GM08714 (cell line): Measurements from ENCODE around the gene OR2T11.
"Not testable (repeated sequence)": the region's sequence is repeated elsewhere in the genome, so short reads cannot be mapped to it uniquely, and the experiment has no call there.

Experiments used
- H3K4me3 ChIP-seq: fragments of 200-500 bp; sonication (Bioruptor generic); 2 replicates; pipeline ENCODE4 v1.5.1; 2014; ENCODE audit warnings: mild to moderate bottlenecking, low read length, inconsistent platforms
- ZNF274 ChIP-seq: IDR thresholded peaks from 2 replicates; pipeline ENCODE4 v1.6.1; 2012; ENCODE audit warnings: mild to moderate bottlenecking, low read depth, low read length

OR2T11 gene

GRCh38 chr1:248590055-248590454, 44.8 kb downstream of the OR2T11 start:
- no peak for TF ChIP-seq ZNF274
- no peak overlapping the region for H3K4me3 ChIP-seq

- H3K4me3 ChIP-seq = no peak overlapping the region
- no peak for TF ChIP-seq ZNF274
Observed at GRCh38 chr1:248589334-248589733, 45.6 kb downstream of the OR2T11 start.

- TF ChIP-seq ZNF274 = no peak
- no peak overlapping the region for H3K4me3 ChIP-seq
Observed at GRCh38 chr1:248585266-248585665, 49.6 kb downstream of the OR2T11 start.

GRCh38 chr1:248576260-248576980, 58.5 kb downstream of the OR2T11 start:
- TF ChIP-seq ZNF274 = no peak
- no peak overlapping the region for H3K4me3 ChIP-seq

- not testable (repeated sequence) for H3K4me3 ChIP-seq
Observed at GRCh38 chr1:248574657-248575056, 60.2 kb downstream of the OR2T11 start, which contains the start of gene OR2T34. TSS of gene OR2T34 (minus strand) at chr1:248574757. CDS start at chr1:248574757, 0 bp downstream.

- H3K4me3 ChIP-seq = not testable (repeated sequence)
Observed at GRCh38 chr1:248573856-248574255, 61.0 kb downstream of the OR2T11 start.
